HK-2 (cell line): ENCODE measurements around the gene CCL2.

Source experiments
- DNase-seq: peaks from one replicate; pipeline ENCODE4 v3.0.0-alpha.2; 2018; ENCODE audit not compliant: unreplicated experiment

Gene CCL2

GRCh38 chr17:34265711-34266110 lies 10.6 kb downstream of the CCL2 start:
- no peak for DNase-seq

- no peak for DNase-seq
Measured at GRCh38 chr17:34269969-34270368, 14.9 kb downstream of the CCL2 start, which contains the start of gene CCL7. Gene CCL7, plus strand, starts transcription at chr17:34270221. Its CDS starts 70 bp downstream, at chr17:34270291.

GRCh38 chr17:34275881-34276280 lies 20.8 kb downstream of the CCL2 start:
- no peak for DNase-seq

- no peak for DNase-seq
Measured at GRCh38 chr17:34276826-34277225, 21.7 kb downstream of the CCL2 start.

GRCh38 chr17:34283571-34283970 lies 28.5 kb downstream of the CCL2 start:
- DNase-seq: no peak

- no peak for DNase-seq
Measured at GRCh38 chr17:34285286-34285792, 30.3 kb downstream of the CCL2 start, which contains the start of gene CCL11. Gene CCL11, plus strand, starts transcription at chr17:34285742. Its CDS starts 67 bp downstream, at chr17:34285809.

- DNase-seq: no peak
Measured at GRCh38 chr17:34287875-34288274, 32.8 kb downstream of the CCL2 start.

GRCh38 chr17:34290586-34290985 lies 35.5 kb downstream of the CCL2 start:
- DNase-seq: no peak

- no peak for DNase-seq
Measured at GRCh38 chr17:34291721-34292348, 36.8 kb downstream of the CCL2 start.

GRCh38 chr17:34299027-34299426 lies 43.9 kb downstream of the CCL2 start:
- no peak for DNase-seq

GRCh38 chr17:34299956-34300577 lies 45.0 kb downstream of the CCL2 start:
- DNase-seq: no peak

GRCh38 chr17:34300652-34301370 lies 45.7 kb downstream of the CCL2 start:
- DNase-seq: no peak

GRCh38 chr17:34301986-34302385 lies 46.9 kb downstream of the CCL2 start:
- DNase-seq: no peak

- no peak for DNase-seq
Measured at GRCh38 chr17:34302636-34303035, 47.6 kb downstream of the CCL2 start.

GRCh38 chr17:34303606-34304005 lies 48.5 kb downstream of the CCL2 start:
- DNase-seq: no peak

- DNase-seq: no peak
Measured at GRCh38 chr17:34305061-34305460, 50.0 kb downstream of the CCL2 start.

- DNase-seq: no peak
Measured at GRCh38 chr17:34305606-34306005, 50.5 kb downstream of the CCL2 start.

GRCh38 chr17:34306466-34306865 lies 51.4 kb downstream of the CCL2 start:
- DNase-seq: no peak
